Transverse colon (tissue), 4 donors: ENCODE measurements around the gene DAB2IP.

ENCODE experiments used
- CTCF ChIP-seq, 5 experiments: fragments of 200-600 bp in 3 of 5; fragments of 450-650 bp in 2 of 5; sonication (generic) in 3 of 5; IDR thresholded peaks; 1 replicate in 2 of 5; 2 replicates in 3 of 5; pipeline ENCODE4 v1.5.1; 2016 to 2017; ENCODE audit warnings: antibody characterized with exemption in 5 of 5, inconsistent platforms in 3 of 5, mild to moderate bottlenecking in 2 of 5, moderate library complexity in 1 of 5
- EP300 ChIP-seq: sonication (generic); formaldehyde crosslinking; IDR thresholded peaks from one replicate; pipeline ENCODE4 v1.6.1; 2017; ENCODE audit warnings: antibody characterized with exemption, low read depth
- POLR2A ChIP-seq: fragments of 450-650 bp; IDR thresholded peaks from one replicate; pipeline ENCODE4 v1.6.1; 2016; ENCODE audit warnings: antibody characterized with exemption, mild to moderate bottlenecking, moderate library complexity
- POLR2AphosphoS5 ChIP-seq, 3 donors: sonication (generic); formaldehyde crosslinking; IDR thresholded peaks; one replicate each; pipeline ENCODE4 v1.6.1; 2016; ENCODE audit warnings: antibody characterized with exemption in 3 of 3

DNA sequence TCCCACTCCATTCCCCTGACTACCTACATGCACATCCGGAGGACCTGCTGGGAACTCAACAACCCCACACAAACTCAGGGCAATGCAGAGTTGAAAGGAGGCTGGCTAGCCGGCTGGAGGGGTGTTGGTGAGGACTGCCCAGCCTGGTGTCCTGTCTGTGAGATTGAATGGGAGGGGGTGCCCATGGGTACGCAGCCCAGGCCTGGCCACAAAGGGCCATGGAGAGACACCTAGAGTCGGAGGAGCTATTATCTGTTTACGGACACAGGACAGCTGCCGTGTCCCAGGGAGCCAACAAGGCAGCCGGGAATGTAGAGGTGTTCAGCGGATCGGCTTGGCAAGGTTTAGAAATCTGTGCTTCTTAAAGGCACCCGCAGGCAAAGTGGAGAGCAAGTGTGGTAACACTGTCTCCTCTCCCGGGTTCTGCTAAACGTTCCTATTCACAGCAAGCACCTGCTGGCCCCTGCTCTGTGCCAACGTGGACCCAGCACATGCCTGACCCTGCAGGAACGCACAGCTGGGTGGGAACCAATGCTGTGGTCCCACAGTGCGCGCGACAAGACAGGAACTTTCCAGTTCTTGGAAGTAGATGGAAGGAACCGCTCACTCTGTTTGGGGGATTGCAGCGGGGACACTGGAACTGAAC, 166.7 kb downstream of the DAB2IP start:
- TF ChIP-seq POLR2A (no peak), CTCF (IDR thresholded peaks at IDR 0.05) (no peak), POLR2AphosphoS5 (IDR thresholded peaks at IDR 0.05) (no peak), EP300 (no peak)
